ENCODE data around the gene CCND1.

CCND1 gene

GRCh38 chr11:69654001-69654659, 13.2 kb downstream of the CCND1 start:
- DNase-seq (ENCODE audit: low read depth), result no peak

DNA sequence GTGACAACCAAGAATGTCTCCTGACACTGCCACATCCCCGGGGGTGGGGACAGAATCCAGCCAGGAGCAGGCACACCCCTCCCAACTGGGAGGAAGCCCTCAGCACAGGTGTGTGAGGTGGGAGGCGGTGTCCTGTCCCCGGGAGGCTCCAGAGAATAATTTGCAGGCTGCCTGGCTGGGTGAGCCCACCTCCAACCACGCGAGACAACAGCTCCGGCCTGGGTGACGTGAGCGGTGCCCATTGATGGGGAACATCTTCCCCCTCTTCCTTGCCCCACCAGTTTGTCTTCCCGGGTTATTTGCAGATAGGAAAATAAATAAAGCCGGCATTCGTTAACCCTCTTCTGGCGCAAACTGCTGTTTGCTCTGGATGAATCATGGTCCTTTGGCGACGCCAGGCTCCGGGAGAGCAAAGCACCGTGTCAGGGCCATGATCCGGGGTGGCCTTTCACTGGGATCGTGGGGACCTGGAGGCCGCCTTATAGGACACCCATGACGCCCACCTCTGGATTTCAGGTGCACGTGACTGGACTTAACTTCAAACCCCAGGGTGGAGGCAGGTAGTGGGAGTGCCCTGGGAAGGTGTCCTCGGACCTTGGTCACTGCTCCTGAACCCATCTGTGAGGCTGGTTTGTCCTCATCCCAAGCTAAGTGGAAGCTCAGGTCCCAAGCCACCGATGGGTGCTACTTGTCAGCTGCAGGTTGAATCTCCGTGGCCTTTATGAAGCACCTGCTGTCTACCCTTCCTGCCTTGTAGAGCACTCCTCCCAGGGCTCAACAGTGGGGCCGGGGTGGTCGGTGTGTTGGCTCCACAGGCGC, 13.9 kb downstream of the CCND1 start:
- no peak for DNase-seq (ENCODE audit: low read depth)

DNA sequence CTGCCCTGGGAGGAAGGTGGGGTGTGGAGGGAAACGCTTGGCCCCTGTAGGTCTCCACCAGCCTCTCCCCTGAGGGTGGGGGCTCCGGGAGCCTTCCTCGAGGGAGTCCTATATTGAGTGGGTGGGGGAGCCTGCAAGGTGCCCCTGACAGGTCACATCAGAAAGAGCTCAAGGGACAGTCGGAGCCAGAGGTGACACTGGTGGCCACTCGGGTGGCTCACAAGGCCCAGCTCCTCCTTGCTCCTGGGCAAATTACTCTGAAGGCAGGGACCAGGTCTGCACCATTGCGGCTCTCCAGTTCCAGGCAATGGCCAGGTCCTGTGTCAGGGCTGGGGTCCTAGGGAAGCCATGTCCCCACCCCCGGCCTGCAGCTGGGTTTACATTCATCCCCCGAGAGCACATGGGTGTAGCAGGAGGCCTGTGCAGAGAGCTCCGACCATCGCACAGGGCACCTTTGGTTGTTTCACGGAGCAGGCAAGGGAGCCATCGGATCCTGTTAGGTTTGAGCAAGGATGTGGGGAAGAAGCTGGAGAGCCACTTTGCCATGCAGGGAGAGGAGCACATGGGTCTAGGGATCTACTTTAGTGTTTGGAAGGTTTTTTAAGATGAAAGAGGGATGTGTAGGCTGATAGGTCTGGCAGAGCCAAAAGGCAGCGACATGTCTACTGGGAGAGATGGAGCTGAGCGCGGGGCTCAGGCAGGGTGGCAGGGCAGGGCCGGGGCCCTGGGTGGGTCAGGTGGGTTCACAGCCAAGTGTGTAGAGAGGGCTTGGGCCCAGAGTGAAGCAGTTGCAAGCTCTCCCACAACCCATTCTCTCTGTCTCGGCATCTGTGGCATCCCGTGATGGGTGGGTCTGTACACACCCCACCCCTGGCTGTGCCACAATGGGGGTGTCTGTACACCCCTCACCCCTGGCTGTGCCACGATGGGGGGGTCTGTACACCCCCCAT, 14.8 kb downstream of the CCND1 start:
- DNase-seq (ENCODE audit: low read depth), result no peak

- no peak for DNase-seq (ENCODE audit: low read depth)
Measured at GRCh38 chr11:69656536-69657455, 15.8 kb downstream of the CCND1 start.

- no peak for DNase-seq (ENCODE audit: low read depth)
Measured at GRCh38 chr11:69657456-69657910, 16.5 kb downstream of the CCND1 start.

GRCh38 chr11:69657911-69658625, 17.1 kb downstream of the CCND1 start:
- DNase-seq (ENCODE audit: low read depth), result no peak

DNA sequence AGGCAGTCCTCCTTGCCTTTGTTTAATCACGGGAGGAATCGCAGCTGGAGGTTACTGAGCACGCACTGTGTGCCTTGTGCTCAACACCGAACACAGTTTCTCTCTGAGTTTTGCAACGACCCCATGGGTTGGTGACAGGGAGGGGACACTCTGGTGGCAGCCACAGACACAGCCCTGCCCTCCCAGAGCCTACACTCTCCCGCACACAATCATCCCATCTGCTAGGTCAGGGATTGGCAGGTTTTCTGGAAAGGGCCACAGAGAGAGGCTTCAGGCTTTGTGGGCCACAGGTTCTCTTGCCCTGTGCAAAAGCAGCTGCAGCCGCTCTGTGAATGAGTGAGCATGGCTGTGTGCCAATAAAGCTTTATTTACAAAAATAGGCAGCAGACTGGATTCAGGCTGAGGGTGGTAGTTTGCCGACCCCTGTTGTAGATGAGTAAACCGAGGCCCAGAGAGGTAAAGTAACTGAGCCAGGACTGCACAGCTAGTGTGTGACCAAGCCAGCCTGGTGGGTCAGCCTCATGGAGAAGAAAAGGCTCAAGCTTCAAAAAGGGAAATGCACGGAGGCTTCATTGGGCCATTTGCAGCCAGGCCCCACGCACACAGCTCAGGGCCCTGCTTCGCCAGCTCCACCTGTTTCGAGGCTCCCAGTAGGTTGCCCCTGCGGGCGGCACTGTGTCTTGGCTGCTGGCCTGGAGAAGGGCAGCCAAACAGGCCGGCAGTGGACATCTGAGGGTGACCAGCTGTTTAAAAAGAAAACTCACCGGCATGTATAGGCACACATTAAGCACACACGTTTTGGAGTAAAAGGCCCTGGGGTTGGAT, 17.9 kb downstream of the CCND1 start:
- DNase-seq (ENCODE audit: low read depth), result no peak

GRCh38 chr11:69659591-69659990, 18.6 kb downstream of the CCND1 start:
- DNase-seq (ENCODE audit: low read depth), result no peak

DNA sequence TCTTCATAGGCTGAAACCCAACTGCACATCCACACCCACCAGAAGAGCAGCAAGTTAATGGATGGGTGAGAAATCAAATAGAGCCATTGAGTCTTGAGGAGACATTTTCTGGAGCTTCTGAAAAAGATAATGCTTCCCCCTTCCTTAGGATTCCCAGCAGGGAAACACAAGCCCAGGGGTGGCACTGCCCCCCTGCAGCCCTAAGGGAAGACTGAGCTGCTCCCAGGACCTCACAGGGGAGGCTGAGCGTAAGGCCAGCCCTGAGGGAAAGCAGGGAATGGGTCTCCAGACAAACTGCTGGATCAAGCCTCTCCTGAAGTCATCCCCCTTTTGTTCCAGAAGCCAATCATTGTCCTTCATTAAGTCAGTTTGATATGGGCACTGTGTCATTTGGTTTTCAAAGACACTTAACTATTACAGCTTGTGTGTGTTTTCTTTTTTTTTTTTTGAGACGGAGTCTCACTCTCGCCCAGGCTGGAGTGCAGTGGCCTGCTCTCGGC, 19.1 kb downstream of the CCND1 start:
- no peak for DNase-seq (ENCODE audit: low read depth)

DNA sequence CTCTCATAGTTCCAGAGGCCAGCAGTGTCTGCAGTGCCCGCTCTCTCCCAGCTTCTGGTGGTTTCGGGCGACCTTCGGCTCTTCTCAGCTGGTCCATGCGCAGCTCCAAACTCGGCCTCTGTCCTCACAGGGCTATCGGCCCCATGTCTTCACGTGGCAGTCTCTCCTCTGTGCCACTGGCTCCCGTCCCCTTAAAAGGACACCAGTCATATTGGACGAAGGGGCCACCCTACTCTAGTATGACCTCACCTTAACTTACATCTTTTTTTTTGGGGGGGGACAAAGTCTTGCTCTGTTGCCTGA, 20.4 kb downstream of the CCND1 start:
- DNase-seq (ENCODE audit: low read depth), result no peak

GRCh38 chr11:69662021-69662698, 21.2 kb downstream of the CCND1 start:
- DNase-seq (ENCODE audit: low read depth), result no peak

DNA sequence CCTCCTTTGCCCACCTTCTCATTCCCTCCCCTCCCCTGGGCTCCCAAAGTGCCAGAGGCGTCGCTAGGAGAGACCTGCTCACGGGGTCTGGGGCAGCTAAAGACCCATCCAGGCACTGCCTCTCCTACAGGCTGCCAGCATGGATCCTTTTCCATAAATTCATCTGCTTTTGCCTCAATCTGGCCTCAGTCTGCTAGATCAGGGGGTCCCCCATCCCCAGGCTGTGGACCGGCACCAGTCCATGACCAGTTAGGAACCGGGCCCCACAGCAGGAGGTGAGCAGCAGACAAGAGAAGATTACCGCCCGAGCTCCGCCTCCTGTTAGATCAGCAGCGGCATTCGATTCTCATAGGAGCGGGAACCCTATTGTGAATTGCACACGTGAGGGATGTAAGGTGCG, 21.9 kb downstream of the CCND1 start:
- no peak for DNase-seq (ENCODE audit: low read depth)

DNA sequence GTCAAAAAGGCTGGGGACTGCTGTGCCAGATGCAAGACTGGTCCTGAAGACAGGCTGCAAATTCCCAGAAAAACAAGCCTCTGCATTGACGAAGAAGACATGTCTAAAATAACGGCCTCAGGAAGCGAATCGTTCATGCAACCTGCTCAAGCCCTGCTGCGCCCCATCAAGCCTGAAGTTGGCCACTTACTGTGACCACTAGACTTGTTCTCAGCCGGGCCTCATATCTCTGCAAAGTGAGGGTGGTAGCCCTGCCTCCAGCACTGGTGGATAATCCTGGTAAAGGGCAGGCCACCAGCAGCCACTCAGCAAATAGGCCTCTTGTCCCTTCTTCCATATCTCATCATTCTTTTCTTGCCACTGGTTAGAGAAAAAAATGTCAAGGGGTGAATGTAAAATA, 22.4 kb downstream of the CCND1 start:
- DNase-seq (ENCODE audit: low read depth), result no peak

DNA sequence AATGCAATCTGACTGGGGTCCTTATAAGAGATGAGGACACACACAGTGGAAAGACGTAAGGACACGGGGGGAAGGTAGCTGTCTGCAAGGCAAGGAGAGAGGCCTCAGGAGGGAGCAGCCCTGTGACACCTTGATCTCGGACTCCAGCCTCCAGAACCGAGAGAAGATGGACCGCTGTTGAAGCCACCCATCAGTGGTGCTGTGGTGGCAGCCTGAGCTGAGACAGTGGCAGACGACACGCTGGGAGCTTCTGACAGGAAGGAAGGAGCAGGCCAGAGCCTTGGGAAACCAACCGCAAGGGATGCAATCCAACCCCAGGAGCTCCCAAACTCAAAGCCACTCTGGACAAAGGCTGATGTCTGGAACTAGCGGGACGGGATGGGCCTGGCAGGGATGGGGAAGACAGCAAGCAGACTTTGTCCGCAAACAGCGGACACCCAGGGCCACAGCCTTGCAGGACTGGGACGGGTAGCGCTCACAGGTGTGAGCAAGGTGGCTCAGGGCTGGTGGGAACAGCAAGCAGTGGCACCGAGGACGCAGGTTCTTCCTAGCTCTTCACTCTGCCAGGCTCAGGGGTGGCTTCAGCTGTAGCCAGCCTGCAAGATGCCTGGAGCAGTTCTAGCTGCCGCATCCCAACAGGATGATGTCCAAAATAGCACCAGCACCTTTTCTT, 23.3 kb downstream of the CCND1 start:
- DNase-seq (ENCODE audit: low read depth), result no peak

GRCh38 chr11:69664901-69665300, 23.9 kb downstream of the CCND1 start:
- no peak for DNase-seq (ENCODE audit: low read depth)

DNA sequence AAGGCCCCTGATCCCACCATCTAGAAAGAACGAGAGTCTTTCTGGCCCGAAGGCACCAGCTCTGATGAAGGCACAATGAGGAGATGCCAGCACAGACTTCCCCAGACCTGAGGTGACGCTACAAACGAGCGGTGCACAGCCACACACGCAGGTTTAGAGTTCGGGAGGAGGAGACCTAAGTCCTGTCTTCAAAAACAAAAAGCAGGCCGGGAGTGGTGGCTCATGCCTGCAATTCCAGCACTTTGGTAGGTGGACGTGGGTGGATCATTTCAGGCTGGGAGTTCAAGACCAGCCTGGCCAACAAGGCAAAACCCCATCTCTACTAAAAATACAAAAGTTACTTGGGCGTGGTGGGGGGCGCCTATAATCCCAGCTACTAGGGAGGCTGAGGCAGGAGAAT, 24.7 kb downstream of the CCND1 start:
- no peak for DNase-seq (ENCODE audit: low read depth)

- no peak for DNase-seq (ENCODE audit: low read depth)
Measured at GRCh38 chr11:69666261-69666660, 25.3 kb downstream of the CCND1 start.

- no peak for DNase-seq (ENCODE audit: low read depth)
Measured at GRCh38 chr11:69666752-69667536, 26.0 kb downstream of the CCND1 start.

Data from T follicular helper cell (primary cell).